HepG2 (cell line): Measurements from ENCODE around the gene PSD4. TPM values are rescaled to one million over a fixed set of nuclear protein-coding genes. Genes with fewer than 3 reads are reported as not detected.

Experiments used
- CC2D1A ChIP-seq: sonication (generic); formaldehyde crosslinking; IDR thresholded peaks from 2 replicates; pipeline ENCODE4 v1.8.1; 2023; ENCODE audit warnings: mild to moderate bottlenecking, missing genetic modification reagents
- ETV5 ChIP-seq: IDR thresholded peaks from 2 replicates; pipeline ENCODE4 v1.6.1; 2018; ENCODE audit warnings: missing biosample characterization, missing genetic modification reagents, inconsistent platforms, borderline replicate concordance
- HOXD1 ChIP-seq: sonication (generic); formaldehyde crosslinking; IDR thresholded peaks from 2 replicates; pipeline ENCODE4 v1.5.0; 2020; ENCODE audit warnings: missing genetic modification reagents
- KLF15 ChIP-seq: sonication (generic); formaldehyde crosslinking; IDR thresholded peaks from 2 replicates; pipeline ENCODE4 v1.8.1; 2023; ENCODE audit warnings: borderline replicate concordance, mild to moderate bottlenecking, inconsistent platforms, missing genetic modification reagents, mixed read lengths
- RARG ChIP-seq: sonication (generic); formaldehyde crosslinking; IDR thresholded peaks from 2 replicates; pipeline ENCODE4 v1.4.0; 2020; ENCODE audit warnings: low read depth, mild to moderate bottlenecking, missing genetic modification reagents
- SETDB1 ChIP-seq: sonication (generic); formaldehyde crosslinking; IDR thresholded peaks from 2 replicates; pipeline ENCODE4 v1.5.1; 2020; ENCODE audit warnings: missing genetic modification reagents, mild to moderate bottlenecking, borderline replicate concordance
- SOX6 ChIP-seq, 2 experiments: fragments of 450-650 bp in 1 of 2; sonication (generic) in 1 of 2; formaldehyde crosslinking in 1 of 2; IDR thresholded peaks; 2 replicates each; pipeline versions ENCODE4 v1.4.0 to v1.6.1; 2017 to 2020; ENCODE audit warnings: antibody characterized with exemption in 1 of 2, mild to moderate bottlenecking in 1 of 2, missing genetic modification reagents in 1 of 2
- ZBTB25 ChIP-seq: IDR thresholded peaks from 2 replicates; pipeline ENCODE4 v1.6.1; 2018; ENCODE audit warnings: missing genetic modification reagents
- ZBTB40 ChIP-seq, 2 experiments: fragments of 450-650 bp in 1 of 2; sonication (generic) in 1 of 2; formaldehyde crosslinking in 1 of 2; IDR thresholded peaks; 2 replicates each; pipeline versions ENCODE4 v1.6.1 to v1.8.0; 2016 to 2022; ENCODE audit warnings: antibody characterized with exemption in 1 of 2, mild to moderate bottlenecking in 1 of 2, missing genetic modification reagents in 1 of 2
- ZNF205 ChIP-seq: IDR thresholded peaks from 2 replicates; pipeline ENCODE4 v1.6.1; 2018; ENCODE audit warnings: missing biosample characterization, missing genetic modification reagents
- ZNF337 ChIP-seq: sonication (generic); formaldehyde crosslinking; IDR thresholded peaks from 2 replicates; pipeline ENCODE4 v1.5.1; 2020; ENCODE audit warnings: missing genetic modification reagents, low read depth, mild to moderate bottlenecking, borderline replicate concordance
- ZNF496 ChIP-seq: sonication (generic); formaldehyde crosslinking; IDR thresholded peaks from 2 replicates; pipeline ENCODE4 v1.8.1; 2023; ENCODE audit warnings: mild to moderate bottlenecking, moderate library complexity, missing genetic modification reagents; ENCODE audit not compliant: insufficient replicate concordance
- ZNF546 ChIP-seq: sonication (generic); formaldehyde crosslinking; conservative IDR thresholded peaks from 2 replicates; pipeline ENCODE4 v1.8.1; 2023; ENCODE audit warnings: mild to moderate bottlenecking, missing genetic modification reagents
- ZNF879 ChIP-seq: sonication (generic); formaldehyde crosslinking; IDR thresholded peaks from 2 replicates; pipeline ENCODE4 v1.8.1; 2023; ENCODE audit warnings: missing genetic modification reagents
- polyA plus RNA-seq, 8 experiments: library from polyadenylated mRNA; depleted of rRNA in 3 of 8; stranded (reverse) in 7 of 8; unstranded in 1 of 8; fragments of >200 nt; fragmentation: Illumina TruSeq in 4 of 8; extraction: Trizol in 4 of 8; gene quantifications; 2 replicates each; pipeline versions ENCODE4 v1.2.1 to v1.2.3, GENCODE V29; 2011 to 2016; ENCODE audit warnings: low read depth in 4 of 8, missing spikeins in 1 of 8, mixed read lengths in 1 of 8; ENCODE audit not compliant: insufficient read depth in 1 of 8
- total RNA-seq, 5 experiments: library from RNA; depleted of rRNA; stranded (reverse); fragments of >200 nt; fragmentation: Illumina TruSeq; extraction: Trizol; gene quantifications; 2 replicates each; pipeline ENCODE4 v1.2.3, GENCODE V29; 2016; ENCODE audit warnings: low read depth in 1 of 5
- TF ChIP-seq, protein P1 (sequence below): sonication (generic); formaldehyde crosslinking; IDR thresholded peaks from 2 replicates; pipeline ENCODE4 v1.5.0; 2020; ENCODE audit warnings: missing genetic modification reagents, mild to moderate bottlenecking, borderline replicate concordance
- TF ChIP-seq, protein P2 (sequence below): sonication (generic); formaldehyde crosslinking; IDR thresholded peaks from 2 replicates; pipeline ENCODE4 v1.4.0; 2020; ENCODE audit warnings: mild to moderate bottlenecking, missing genetic modification reagents

The PSD4 gene
- total and polyA plus RNA-seq, 2 of the 13 experiments (the other 11 are each of a cell fraction or from before 2014, with no cell fraction given), result 5.8 to 9.4 TPM

DNA sequence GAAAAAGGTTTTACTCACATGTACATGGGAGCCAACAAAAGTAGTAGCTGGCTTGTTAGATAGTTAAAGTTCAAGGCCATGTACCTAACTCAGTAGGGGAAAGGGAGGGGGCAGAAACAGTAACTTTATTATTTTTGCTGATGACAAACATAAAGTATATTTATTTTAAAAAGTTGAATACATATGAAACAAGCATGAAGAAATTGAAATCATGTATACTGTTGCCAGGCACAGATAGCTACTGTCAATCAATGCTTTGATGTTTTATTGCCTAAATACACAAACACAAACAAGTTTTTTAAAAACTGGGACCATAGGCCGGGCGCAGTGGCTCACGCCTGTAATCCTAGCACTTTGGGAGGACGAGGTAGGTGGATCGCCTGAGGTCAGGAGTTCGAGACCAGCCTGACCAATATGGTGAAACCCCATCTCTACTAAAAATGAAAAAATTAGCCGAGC, 7.6 kb upstream of the PSD4 start (continued):
- TF ChIP-seq SOX6 (IDR thresholded peaks at IDR 0.05) (no peak), SOX6 (CRISPR knock-in tag; IDR thresholded peaks at IDR 0.05) (peak; percentile 71; the same call in 1 of the 2 replicates), ETV5 (no peak), ZNF496 (CRISPR knock-in tag) (no peak), ZNF546 (CRISPR knock-in tag) (no peak), ZBTB25 (no peak), ZBTB40 (IDR thresholded peaks at IDR 0.05) (peak; percentile 81), ZBTB40 (CRISPR knock-in tag; IDR thresholded peaks at IDR 0.05) (peak; percentile 91), HOXD1 (CRISPR knock-in tag) (no peak), RARG (no peak), ZNF337 (CRISPR knock-in tag) (no peak), SETDB1 (CRISPR knock-in tag) (no peak), ZNF205 (no peak), CC2D1A (CRISPR knock-in tag) (no peak), KLF15 (CRISPR knock-in tag) (no peak), ZNF879 (no peak)
- TF ChIP-seq, protein P1, sequence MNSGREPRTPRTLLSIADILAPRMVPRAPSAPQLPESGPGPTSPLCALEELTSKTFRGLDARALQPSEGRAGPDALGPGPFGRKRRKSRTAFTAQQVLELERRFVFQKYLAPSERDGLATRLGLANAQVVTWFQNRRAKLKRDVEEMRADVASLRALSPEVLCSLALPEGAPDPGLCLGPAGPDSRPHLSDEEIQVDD, result no peak
- TF ChIP-seq, protein P2, sequence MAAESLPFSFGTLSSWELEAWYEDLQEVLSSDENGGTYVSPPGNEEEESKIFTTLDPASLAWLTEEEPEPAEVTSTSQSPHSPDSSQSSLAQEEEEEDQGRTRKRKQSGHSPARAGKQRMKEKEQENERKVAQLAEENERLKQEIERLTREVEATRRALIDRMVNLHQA (CRISPR knock-in tag), result no peak
